Fibroblast of mammary gland (primary cell): ENCODE data around the gene PLET1.

Source experiments
- DNase-seq: peaks from one replicate; pipeline ENCODE4 v3.0.0-alpha.2; 2010; ENCODE audit warnings: low read depth
- H3K4me3 ChIP-seq: 2 replicates; pipeline ENCODE4 v1.5.1; 2011; ENCODE audit warnings: low read depth, mild to moderate bottlenecking, low read length, moderate library complexity; ENCODE audit not compliant: control insufficient read depth
- CTCF ChIP-seq: conservative IDR thresholded peaks from 2 replicates; pipeline ENCODE4 v1.5.1; 2011; ENCODE audit warnings: low read depth, low read length, inconsistent platforms; ENCODE audit not compliant: control insufficient read depth, insufficient read depth

The PLET1 gene

GRCh38 chr11:112288021-112288420, 27.4 kb upstream of the PLET1 start:
- no peak overlapping the region for H3K4me3 ChIP-seq
- TF ChIP-seq CTCF, result no peak
- no peak for DNase-seq

DNA sequence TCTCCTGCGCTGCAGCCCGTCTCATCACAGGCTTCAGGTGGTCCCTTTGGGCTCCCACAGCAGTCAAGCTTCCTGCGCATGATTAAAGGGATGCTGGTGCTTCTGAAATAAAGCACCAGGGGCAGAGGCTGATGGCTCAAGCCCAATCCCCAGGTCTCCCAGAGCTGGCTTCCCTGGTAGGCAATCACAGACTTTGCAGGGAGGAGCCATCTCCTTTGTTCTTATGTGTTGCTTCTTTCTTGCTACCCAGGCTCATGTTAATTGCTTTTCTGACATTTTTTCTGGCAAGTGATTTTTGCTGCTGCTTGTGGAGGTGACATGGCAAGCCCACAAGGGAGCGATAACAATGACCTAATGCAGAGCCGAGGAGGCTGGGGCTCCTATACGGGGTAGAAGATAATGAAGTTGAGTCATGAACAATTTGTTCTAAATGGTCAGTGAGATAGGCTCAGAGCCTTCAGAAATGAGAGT, 25.2 kb upstream of the PLET1 start:
- no peak for TF ChIP-seq CTCF
- no peak overlapping the region for H3K4me3 ChIP-seq
- peak; percentile 4 for DNase-seq

DNA sequence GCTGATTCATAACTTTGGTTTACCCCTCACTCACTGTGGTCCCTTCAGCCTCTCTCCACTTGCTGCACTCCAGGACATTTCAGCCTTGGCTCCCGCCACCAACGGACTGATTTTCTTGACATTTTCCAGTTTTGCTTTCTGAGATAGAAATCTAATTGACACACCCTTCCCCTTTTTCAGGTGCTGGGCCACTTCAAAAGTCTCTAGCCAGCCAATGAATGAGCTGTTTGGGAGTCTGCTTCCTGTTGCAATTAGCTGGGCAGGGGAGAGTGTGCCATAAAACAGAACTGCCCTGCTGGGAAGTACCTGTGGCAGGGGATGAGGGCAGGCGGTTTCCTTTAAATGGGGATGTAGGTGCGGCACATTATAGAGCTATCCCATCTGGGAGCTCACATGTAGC, 21.1 kb upstream of the PLET1 start:
- no peak for DNase-seq
- TF ChIP-seq CTCF, result no peak
- no peak overlapping the region for H3K4me3 ChIP-seq

DNA sequence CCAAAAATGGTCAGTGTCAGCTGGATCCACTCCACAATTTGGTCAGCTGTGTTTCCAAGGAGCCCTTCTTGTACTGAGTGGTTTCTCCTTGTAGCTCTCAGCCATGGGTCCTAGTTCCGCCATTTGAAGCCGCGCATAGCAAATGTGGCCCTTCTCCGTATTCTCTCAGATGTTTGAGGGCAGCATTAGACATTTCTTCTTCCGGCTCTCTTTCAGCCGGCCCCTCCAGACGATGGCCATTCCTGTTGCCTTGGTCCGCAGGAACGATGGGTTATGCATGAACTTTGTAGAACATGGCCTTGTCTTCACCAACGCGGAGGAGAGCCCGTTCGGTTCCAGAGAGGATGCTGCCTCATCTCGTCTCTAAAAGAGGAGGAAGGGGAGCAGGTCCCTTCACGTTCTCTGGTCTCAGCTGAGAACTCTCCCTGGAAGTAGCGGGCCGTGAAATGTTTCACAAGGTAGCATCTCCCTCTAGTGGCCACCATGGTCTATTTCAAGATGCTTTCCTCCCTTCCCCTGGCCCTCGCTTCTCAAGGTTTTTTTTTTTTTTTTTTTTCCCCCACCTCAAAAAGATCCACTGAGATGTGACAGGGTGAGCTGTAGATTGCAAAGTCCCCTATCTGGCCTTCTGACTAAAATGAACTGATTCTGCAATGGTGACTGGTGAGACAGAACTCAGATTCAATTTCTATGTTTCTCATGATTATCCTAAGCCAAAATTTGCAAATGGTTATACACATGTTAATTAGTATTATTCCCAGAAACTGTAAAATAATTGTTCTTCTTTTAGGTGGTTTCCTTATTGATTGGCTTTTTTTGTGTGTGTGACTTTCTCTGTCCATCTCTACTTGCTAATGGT, 19.8 kb upstream of the PLET1 start:
- peak; percentile 80 for TF ChIP-seq CTCF

DNA sequence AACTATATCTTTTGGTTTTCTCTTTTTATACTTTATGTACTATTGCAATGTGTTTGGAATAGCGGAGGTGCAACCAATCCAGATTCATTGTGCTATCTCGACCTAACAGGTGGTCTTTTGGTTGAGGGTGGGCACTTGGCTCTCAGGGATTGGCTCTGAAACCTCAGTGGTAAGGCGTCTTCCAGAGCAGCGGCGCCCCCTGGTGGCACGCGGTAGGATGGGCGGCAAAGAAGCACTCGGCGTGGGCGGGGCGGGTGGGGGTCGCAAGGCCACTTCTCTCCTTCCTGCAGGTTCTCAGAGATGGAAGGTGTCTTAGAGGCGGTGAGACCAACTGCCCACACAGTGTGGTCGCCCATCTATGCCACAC, 19.2 kb upstream of the PLET1 start:
- peak; percentile 63 for TF ChIP-seq CTCF
- H3K4me3 ChIP-seq, result peak overlapping the region; percentile 59
- DNase-seq, result peak; percentile 46

More for the DNA sequence above, 19.8 kb upstream of the PLET1 start:
- peak; percentile 82 for DNase-seq
- peak overlapping the region; percentile 59 for H3K4me3 ChIP-seq

DNA sequence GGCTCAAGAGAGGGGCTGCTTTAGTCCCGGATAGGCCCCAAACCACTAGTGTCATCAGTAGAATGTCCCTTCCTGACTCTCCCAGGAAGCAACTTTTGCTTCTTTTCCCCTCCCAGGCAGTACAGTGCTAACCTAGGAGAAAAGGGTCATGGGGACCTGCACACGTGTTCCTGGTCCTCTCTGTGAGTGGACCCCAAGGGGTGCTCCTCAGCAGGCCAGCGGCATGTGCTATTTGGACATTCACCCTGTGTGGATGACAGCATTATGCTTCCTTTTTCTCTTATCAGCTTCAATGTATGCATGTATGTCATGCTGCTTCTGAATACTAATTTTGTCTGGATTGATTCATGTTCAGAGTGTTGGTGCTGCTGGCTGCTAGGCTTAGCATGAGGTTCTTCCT, 18.1 kb upstream of the PLET1 start:
- H3K4me3 ChIP-seq, result no peak overlapping the region
- DNase-seq, result no peak
- no peak for TF ChIP-seq CTCF

GRCh38 chr11:112277941-112278340, 17.3 kb upstream of the PLET1 start:
- H3K4me3 ChIP-seq, result no peak overlapping the region
- no peak for TF ChIP-seq CTCF
- DNase-seq, result no peak
